Prostate gland (tissue), 2 donors: ENCODE data around the gene MTSS2.

Source experiments
- CTCF ChIP-seq, 4 experiments: fragments of 200-600 bp in 2 of 4; fragments of 450-650 bp in 2 of 4; sonication (generic) in 2 of 4; IDR thresholded peaks; 1 replicate in 3 of 4; 2 replicates in 1 of 4; pipeline ENCODE4 v1.5.1; 2016 to 2019; ENCODE audit warnings: antibody characterized with exemption in 4 of 4, mild to moderate bottlenecking in 2 of 4, moderate library complexity in 2 of 4
- POLR2AphosphoS5 ChIP-seq: sonication (generic); formaldehyde crosslinking; IDR thresholded peaks from one replicate; pipeline ENCODE4 v1.6.1; 2017; ENCODE audit warnings: antibody characterized with exemption

- TF ChIP-seq POLR2AphosphoS5, result no peak
- TF ChIP-seq CTCF (IDR thresholded peaks at IDR 0.05), result no peak
These were observed 25.7 kb downstream of the MTSS2 start for GRCh38 chr16:70659953-70660671.
